ENCODE measurements around the gene FGF21.

FGF21 gene

GRCh38 chr19:48726556-48726955 is 28.8 kb upstream of the FGF21 start:
- no peak for DNase-seq

GRCh38 chr19:48728911-48729664 is 26.2 kb upstream of the FGF21 start:
- DNase-seq: no peak

- DNase-seq: no peak
Measured at GRCh38 chr19:48731452-48731851, 23.9 kb upstream of the FGF21 start.

GRCh38 chr19:48734625-48735024 is 20.7 kb upstream of the FGF21 start:
- no peak for DNase-seq

- DNase-seq: no peak
Measured at GRCh38 chr19:48735031-48735615, 20.2 kb upstream of the FGF21 start.

GRCh38 chr19:48737360-48737998 is 17.8 kb upstream of the FGF21 start:
- DNase-seq: no peak

GRCh38 chr19:48738557-48739403 is 16.5 kb upstream of the FGF21 start:
- peak in 56 of 58 donors; percentile 16 to 90 (median 75) for DNase-seq

- peak in 2 of 58 donors; percentile 5 to 40 for DNase-seq
Measured at GRCh38 chr19:48739404-48740163, 15.7 kb upstream of the FGF21 start.

GRCh38 chr19:48740164-48740972 is 15.0 kb upstream of the FGF21 start, which contains the start of gene RASIP1:
RASIP1 (minus strand) TSS chr19:48740610; CDS start chr19:48740282, 328 bp downstream.
- DNase-seq: no peak

- peak in 2 of 58 donors; percentile 13 to 33 for DNase-seq
Measured at GRCh38 chr19:48741129-48741999, 14.0 kb upstream of the FGF21 start.

GRCh38 chr19:48742096-48742495 is 13.2 kb upstream of the FGF21 start:
- DNase-seq: no peak

GRCh38 chr19:48745208-48745995 is 9.9 kb upstream of the FGF21 start:
- DNase-seq: peak in 49 of 58 donors; percentile 5 to 75 (median 39)

- no peak for DNase-seq
Measured at GRCh38 chr19:48746110-48746509, 9.2 kb upstream of the FGF21 start.

- DNase-seq: peak in 56 of 58 donors; percentile 24 to 86 (median 70)
Measured at GRCh38 chr19:48746738-48747575, 8.4 kb upstream of the FGF21 start, which contains the start of gene IZUMO1. IZUMO1 (minus strand) TSS chr19:48746909; CDS start chr19:48745859, 1,050 bp downstream.

- no peak for DNase-seq
Measured at GRCh38 chr19:48749571-48750198, 5.6 kb upstream of the FGF21 start.

GRCh38 chr19:48750351-48750750 is 5.0 kb upstream of the FGF21 start:
- DNase-seq: no peak

Data from anterior cingulate cortex (tissue), 58 donors.